NT2/D1 (cell line): ENCODE data around the gene LRRC8E.

ENCODE experiments used
- DNase-seq: peaks from one replicate; pipeline ENCODE4 v3.0.0-alpha.2; 2011; ENCODE audit warnings: low read depth, low spot score
- H3K27me3 ChIP-seq: 2 replicates; pipeline ENCODE4 v1.6.0; 2011; ENCODE audit warnings: mild to moderate bottlenecking; ENCODE audit not compliant: insufficient read length, insufficient read depth
- H3K36me3 ChIP-seq: 2 replicates; pipeline ENCODE4 v1.6.1; 2011; ENCODE audit warnings: mild to moderate bottlenecking, low read length, mixed read lengths; ENCODE audit not compliant: insufficient read depth, insufficient read length
- H3K4me1 ChIP-seq: 2 replicates; pipeline ENCODE4 v1.5.1; 2011; ENCODE audit not compliant: insufficient read depth, insufficient read length
- H3K4me3 ChIP-seq: 2 replicates; pipeline ENCODE4 v1.5.1; 2011; ENCODE audit warnings: low read depth; ENCODE audit not compliant: insufficient read length
- H3K9ac ChIP-seq: 2 replicates; pipeline ENCODE4 v1.6.0; 2011; ENCODE audit warnings: low read depth; ENCODE audit not compliant: insufficient read length
- H3K9me3 ChIP-seq: 2 replicates; pipeline ENCODE4 v1.5.1; 2011; ENCODE audit warnings: mild to moderate bottlenecking, low read length; ENCODE audit not compliant: insufficient read depth
- SUZ12 ChIP-seq: IDR thresholded peaks from 2 replicates; pipeline ENCODE4 v1.6.1; 2011; ENCODE audit not compliant: insufficient read length, insufficient read depth; ENCODE audit errors: extremely low read depth
- YY1 ChIP-seq: IDR thresholded peaks from 2 replicates; pipeline ENCODE4 v1.6.1; 2011; ENCODE audit not compliant: insufficient read length, insufficient read depth
- ZNF274 ChIP-seq: IDR thresholded peaks from 2 replicates; pipeline ENCODE4 v1.6.1; 2011; ENCODE audit warnings: mild to moderate bottlenecking, low read depth, low read length

The LRRC8E gene

DNA sequence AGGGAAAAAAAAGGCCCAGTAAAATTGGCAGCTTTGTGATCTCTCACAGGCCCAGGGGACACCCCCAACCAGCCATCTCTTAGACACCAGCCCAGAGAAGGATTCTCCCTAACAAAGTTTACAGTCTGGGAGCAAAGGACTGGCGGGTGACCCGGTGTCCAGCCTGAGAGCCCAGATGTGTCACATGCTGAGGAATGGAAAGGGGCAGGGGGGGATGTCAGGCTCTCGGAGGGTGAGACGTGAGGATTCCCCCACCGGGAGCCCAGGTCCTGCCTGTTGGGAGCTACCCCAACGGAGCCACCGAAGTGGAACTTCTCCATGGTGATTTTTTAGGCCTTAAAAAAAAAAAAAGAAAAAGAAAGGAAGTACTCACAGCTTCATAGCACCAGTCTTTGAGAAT, 42.5 kb downstream of the LRRC8E start:
- no peak for TF ChIP-seq ZNF274
- TF ChIP-seq SUZ12: no peak
- no peak for TF ChIP-seq YY1
- DNase-seq: no peak
- no peaks in the 10 kb centered on the region for H3K27me3 ChIP-seq
- H3K36me3 ChIP-seq: peaks cover 80% of the 10 kb centered on the region
- peaks cover 28% of the 10 kb centered on the region for H3K4me1 ChIP-seq
- no peak overlapping the region for H3K4me3 ChIP-seq
- H3K9ac ChIP-seq: no peak overlapping the region
- H3K9me3 ChIP-seq: no peaks in the 10 kb centered on the region

DNA sequence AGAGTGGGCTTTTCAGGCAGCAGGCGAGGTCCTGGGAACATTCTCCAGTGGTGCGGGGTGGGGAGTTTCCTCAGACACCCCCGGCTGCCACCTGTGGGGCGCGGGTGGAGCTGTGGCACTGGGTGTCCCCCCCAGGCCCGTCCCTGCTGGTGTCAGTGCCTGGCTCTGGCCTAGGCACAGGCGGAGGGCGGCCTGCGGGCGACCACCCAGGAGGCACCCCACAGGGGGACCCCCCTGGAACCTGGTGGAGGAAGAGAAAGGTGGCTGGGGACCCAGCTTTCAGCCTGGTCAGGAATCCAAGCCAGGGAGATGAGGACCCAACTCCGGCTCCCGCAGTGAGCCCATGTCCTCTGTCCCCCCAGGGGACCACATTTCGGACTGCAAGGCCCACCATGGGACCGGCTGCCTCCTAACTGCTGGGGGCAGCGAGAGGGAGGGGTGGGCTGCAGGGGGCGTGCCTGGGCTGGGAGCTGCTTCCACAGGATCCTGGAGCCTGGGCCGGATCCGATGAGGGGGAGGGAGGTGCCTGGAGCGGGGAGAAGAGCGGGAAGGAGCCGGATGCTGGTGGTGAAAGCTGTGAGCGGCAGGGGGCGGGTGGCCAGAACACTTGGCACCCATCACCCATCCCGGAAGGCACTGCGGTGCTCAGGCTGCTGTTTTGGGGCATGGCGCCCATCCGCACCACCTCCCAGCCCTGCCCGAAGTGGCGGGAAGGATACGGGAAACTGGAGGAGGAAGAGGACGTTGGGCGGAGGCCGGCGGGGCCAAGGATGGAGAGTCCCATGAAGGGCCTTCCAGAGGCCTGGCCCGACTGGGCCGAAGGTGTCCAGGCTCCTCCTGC, 43.1 kb downstream of the LRRC8E start:
- H3K9ac ChIP-seq: no peak overlapping the region
- H3K4me3 ChIP-seq: no peak overlapping the region
- H3K36me3 ChIP-seq: peaks cover 87% of the 10 kb centered on the region
- H3K4me1 ChIP-seq: peaks cover 24% of the 10 kb centered on the region
- TF ChIP-seq ZNF274 (no peak), YY1 (no peak), SUZ12 (no peak)
- no peaks in the 10 kb centered on the region for H3K27me3 ChIP-seq
- H3K9me3 ChIP-seq: no peaks in the 10 kb centered on the region
- DNase-seq: no peak

DNA sequence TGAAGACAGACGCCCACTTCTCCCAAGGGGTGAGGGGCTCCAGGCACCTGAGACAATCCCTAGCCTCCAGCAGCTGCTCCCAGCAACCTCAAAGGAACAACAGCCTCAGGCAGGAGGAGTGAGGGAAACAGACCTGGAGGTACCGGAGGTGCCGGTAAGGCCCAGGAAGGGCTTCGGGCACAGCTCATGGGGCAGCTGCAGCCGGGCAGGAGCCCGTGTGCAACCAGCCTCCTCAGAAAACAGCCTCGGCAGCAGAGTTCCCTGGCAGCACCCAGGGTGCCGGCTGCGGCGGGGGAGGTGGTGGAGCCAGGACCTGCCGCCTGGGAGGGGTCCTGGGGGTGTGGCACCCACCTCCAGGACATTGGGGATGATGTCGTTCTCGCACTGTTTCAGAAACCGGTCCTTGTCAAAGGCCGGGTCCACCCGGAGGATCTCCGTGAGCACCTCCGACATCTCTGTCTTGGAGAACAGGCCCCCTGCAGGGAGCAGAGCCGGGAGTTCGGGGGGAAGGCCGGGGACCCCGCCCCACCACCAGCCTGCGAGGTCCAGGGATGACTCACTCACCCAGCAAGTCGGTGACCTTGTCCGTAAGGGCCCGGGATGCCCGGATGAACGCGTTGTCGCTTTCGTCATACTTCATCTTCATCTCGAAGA, 44.1 kb downstream of the LRRC8E start:
- H3K9ac ChIP-seq: no peak overlapping the region
- no peaks in the 10 kb centered on the region for H3K9me3 ChIP-seq
- H3K27me3 ChIP-seq: no peaks in the 10 kb centered on the region
- peaks cover 16% of the 10 kb centered on the region for H3K4me1 ChIP-seq
- DNase-seq: no peak
- peaks cover 87% of the 10 kb centered on the region for H3K36me3 ChIP-seq
- no peak for TF ChIP-seq SUZ12
- no peak for TF ChIP-seq ZNF274
- TF ChIP-seq YY1: no peak
- H3K4me3 ChIP-seq: no peak overlapping the region

DNA sequence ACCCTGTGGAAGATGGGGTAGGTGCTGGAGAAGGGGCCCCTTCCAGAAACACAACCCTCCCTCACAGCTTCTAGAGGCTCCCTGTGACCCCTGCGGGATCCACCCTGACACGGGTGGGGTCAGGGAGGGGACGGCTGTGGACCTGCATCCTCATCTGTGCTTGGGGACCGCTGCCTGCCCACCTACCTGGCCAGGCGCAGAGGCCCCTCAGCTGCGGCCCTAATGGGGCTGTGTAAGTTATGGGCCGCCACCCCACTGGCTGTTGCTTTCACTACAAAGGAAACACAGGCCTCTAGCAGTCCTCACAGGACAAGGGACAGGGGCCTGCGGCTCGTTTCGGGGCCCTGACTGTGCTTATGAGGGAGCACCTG, 44.6 kb downstream of the LRRC8E start:
- Histone ChIP-seq H3K36me3 (peaks cover 86% of the 10 kb centered on the region), H3K4me1 (peaks cover 11% of the 10 kb centered on the region), H3K9me3 (no peaks in the 10 kb centered on the region), H3K9ac (peak overlapping the region; percentile 50), H3K4me3 (no peak overlapping the region), H3K27me3 (no peaks in the 10 kb centered on the region)
- TF ChIP-seq ZNF274: no peak
- TF ChIP-seq YY1: no peak
- no peak for TF ChIP-seq SUZ12
- DNase-seq: no peak

DNA sequence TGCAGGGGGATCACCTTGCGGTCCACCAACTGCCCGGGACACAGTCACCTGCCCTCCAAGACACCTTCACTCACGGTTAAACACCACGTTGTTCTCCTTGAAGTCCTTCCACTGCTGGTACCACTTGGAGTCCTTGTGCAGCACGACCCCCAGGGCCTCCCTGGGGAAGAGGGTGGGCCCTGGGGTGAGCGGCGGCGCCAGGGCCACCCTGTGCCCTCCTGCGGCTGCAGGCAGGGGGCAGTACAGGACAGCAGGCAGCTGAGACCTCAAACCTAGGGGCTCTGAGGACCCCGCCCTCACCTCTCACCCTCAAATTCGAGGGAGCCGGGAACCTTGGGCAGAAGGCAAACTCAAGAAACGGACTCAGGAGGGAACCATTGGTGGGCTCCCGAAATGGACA, 45.1 kb downstream of the LRRC8E start:
- no peaks in the 10 kb centered on the region for H3K27me3 ChIP-seq
- H3K4me1 ChIP-seq: peaks cover 8% of the 10 kb centered on the region
- H3K36me3 ChIP-seq: peaks cover 85% of the 10 kb centered on the region
- TF ChIP-seq ZNF274: no peak
- TF ChIP-seq YY1: no peak
- no peak for TF ChIP-seq SUZ12
- no peaks in the 10 kb centered on the region for H3K9me3 ChIP-seq
- H3K9ac ChIP-seq: no peak overlapping the region
- no peak overlapping the region for H3K4me3 ChIP-seq
- DNase-seq: no peak

DNA sequence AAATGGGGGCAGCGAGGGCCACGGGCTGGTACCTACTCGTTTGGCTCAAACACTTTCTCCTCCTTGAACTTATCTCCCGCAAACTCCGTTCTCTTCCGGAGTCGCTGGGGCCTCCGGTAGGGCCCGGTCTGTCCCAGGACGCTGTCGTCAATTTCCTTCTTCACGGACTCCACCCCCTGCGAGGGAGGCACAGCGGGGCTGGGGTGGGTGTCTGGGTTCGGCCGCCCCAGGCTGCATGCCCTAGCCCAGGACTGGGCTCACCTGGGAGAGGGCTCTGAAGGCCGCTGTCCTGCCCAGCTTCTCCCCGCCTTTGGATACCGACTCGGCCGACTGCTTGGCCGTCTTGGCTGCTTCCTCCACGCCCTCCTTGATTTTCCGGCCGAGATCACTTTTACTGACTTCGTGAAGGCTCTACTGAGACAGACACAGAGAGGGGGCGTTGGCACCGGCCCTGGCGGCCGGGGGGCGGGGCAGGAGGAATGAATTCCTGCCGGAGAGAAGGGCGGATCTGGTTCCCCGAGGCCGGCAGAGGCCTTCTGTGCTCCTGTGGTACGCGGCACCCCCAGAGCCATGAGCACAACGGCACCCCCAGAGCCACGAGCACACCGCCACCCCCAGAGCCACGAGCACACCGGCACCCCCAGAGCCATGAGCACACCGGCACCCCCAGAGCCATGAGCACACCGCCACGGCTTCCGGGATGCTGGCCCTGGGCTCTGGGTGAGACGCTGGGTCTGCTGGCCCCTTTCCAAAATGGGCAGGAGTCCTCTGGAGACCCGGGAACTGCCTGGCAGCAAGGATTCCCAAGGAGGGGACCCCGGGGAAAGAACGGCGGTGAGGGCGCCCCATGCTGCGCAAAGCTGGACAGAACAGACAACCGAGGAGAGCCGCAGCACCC, 45.8 kb downstream of the LRRC8E start:
- Histone ChIP-seq H3K4me1 (peaks cover 4% of the 10 kb centered on the region), H3K9ac (no peak overlapping the region), H3K36me3 (peaks cover 88% of the 10 kb centered on the region), H3K27me3 (no peaks in the 10 kb centered on the region), H3K9me3 (no peaks in the 10 kb centered on the region), H3K4me3 (no peak overlapping the region)
- no peak for TF ChIP-seq ZNF274
- TF ChIP-seq SUZ12: no peak
- no peak for TF ChIP-seq YY1
- DNase-seq: no peak

DNA sequence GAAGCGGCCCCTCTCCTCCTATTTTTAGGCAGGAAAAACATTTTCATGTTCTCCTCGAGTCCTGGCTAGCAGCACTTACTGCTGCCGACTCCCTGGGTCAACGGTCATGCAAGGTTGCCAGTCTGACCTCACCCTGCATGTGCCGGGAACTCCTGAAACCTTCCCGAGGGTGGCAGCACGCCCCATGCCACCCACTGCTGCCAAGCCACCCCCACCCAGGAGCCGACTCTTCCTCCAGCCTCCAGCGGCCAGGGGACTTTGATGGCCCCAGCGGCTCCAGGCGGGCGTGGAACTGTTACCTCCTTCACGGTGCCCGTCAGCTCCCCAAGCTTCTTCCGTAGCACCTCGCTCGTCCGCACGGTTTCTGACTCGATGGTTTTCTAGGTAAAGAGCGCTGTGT, 46.5 kb downstream of the LRRC8E start:
- Histone ChIP-seq H3K4me3 (no peak overlapping the region), H3K36me3 (peaks cover 92% of the 10 kb centered on the region), H3K27me3 (no peaks in the 10 kb centered on the region), H3K9me3 (no peaks in the 10 kb centered on the region), H3K4me1 (peaks cover 3% of the 10 kb centered on the region), H3K9ac (no peak overlapping the region)
- TF ChIP-seq YY1 (no peak), SUZ12 (no peak)
- DNase-seq: no peak
